Skeletal muscle satellite cell (primary cell): ENCODE measurements around the gene SMIM44. TPM values are rescaled to one million over a fixed set of nuclear protein-coding genes. Genes with fewer than 3 reads are reported as not detected.
A peak's percentile ranks its signal among the peaks of the same experiment; 100 is the strongest.

Experiments
- H3K27me3 ChIP-seq: 2 replicates; pipeline ENCODE4 v1.7.0; 2013; ENCODE audit warnings: low read length; ENCODE audit not compliant: control insufficient read depth, insufficient read depth
- H3K36me3 ChIP-seq: 2 replicates; pipeline ENCODE4 v1.7.0; 2013; ENCODE audit warnings: mild to moderate bottlenecking, control low read depth, low read length; ENCODE audit not compliant: insufficient read depth
- H3K4me1 ChIP-seq: 2 replicates; pipeline ENCODE4 v1.7.0; 2013; ENCODE audit warnings: low read length; ENCODE audit not compliant: control insufficient read depth, insufficient read depth
- H3K4me2 ChIP-seq: 2 replicates; pipeline ENCODE4 v1.7.0; 2013; ENCODE audit warnings: mild to moderate bottlenecking, low read length
- H3K4me3 ChIP-seq: 2 replicates; pipeline ENCODE4 v1.7.0; 2013; ENCODE audit warnings: low read length
- H3K9ac ChIP-seq: 2 replicates; pipeline ENCODE4 v1.7.0; 2013; ENCODE audit warnings: mild to moderate bottlenecking, low read depth, low read length, moderate library complexity
- H3K9me3 ChIP-seq: replicated peaks from 2 replicates; pipeline ENCODE4 v1.7.0; 2013; ENCODE audit warnings: mild to moderate bottlenecking, control low read depth, low read length
- small RNA-seq: library from RNA; depleted of rRNA; stranded (forward); fragments of <200 nt; gene quantifications from one replicate; pipeline ENCODE3, GENCODE V24; 2012

SMIM44 gene

DNA sequence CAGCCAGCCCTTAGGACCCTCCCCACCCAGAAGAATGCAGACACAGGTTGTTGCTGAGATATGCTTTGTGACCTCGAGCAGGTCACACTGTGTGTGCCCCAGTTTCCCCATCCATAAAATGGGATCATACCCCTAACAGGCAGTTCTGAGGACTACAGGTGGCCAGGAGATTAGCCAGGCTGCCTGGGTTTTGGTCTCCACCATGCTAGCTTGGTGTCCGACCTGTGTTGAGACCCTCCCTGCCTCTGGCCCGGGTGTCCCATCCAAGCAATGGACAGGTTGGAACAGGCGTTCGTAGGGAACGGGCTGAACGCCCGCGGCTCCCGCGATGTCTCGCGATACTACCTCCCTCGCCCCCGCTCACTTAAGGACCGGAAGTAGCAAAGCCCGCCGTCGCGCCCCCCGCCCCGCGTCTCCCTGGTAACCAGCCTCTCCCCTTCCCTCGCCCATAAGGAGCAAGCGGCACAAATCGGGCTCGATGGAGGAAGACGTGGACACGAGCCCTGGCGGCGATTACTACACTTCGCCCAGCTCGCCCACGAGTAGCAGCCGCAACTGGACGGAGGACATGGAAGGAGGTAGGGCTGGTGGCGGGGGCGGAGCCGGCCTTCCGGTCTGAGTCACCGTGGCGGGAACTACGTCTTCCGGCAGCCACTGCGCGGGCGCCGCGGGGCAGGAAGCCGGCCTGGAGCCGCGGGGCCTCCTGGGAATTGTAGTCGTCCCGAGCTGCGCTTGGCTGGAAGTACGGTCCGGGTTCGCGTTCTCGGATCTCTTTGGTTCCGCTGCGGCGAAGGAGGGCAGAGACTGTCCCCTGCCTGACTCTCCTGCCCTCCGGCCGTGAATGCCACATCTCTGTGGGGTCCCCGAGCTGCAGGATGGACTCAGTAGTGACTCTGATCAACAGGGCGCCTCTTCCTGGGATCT lies 48.3 kb downstream of the SMIM44 start:
- Histone ChIP-seq H3K36me3 (peaks cover 55% of the 10 kb centered on the region), H3K9me3 (no peaks in the 10 kb centered on the region), H3K4me2 (peak overlapping the region; percentile 72), H3K4me1 (peaks cover 18% of the 10 kb centered on the region), H3K9ac (peak overlapping the region; percentile 82), H3K4me3 (peak overlapping the region; percentile 66), H3K27me3 (no peaks in the 10 kb centered on the region)

GRCh38 chr19:3433805-3434540 lies 49.3 kb downstream of the SMIM44 start:
- Histone ChIP-seq H3K4me3 (no peak overlapping the region), H3K4me1 (peaks cover 26% of the 10 kb centered on the region), H3K4me2 (peak overlapping the region; percentile 72), H3K9me3 (no peaks in the 10 kb centered on the region), H3K36me3 (peaks cover 53% of the 10 kb centered on the region), H3K9ac (no peak overlapping the region), H3K27me3 (no peaks in the 10 kb centered on the region)

DNA sequence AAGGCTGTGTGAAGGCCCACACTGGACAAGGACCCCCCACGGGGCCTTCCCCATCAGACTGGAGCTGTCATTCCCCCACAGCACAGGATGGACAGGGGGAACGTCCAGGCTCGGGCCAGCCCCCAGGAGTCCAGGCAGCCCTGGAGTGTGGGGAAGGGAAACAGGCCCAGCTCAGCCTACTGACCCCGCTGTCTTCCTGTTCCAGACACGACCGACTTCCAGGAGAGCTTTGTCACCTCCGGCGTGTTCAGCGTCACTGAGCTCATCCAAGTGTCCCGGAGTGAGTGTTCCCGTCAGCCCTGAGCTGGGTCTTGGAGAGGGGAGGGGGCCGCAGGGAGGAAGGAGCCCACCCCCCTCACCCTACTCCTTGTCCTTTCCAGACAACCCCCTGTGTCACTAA lies 49.9 kb downstream of the SMIM44 start:
- H3K9ac ChIP-seq = no peak overlapping the region
- no peaks in the 10 kb centered on the region for H3K9me3 ChIP-seq
- H3K27me3 ChIP-seq = no peaks in the 10 kb centered on the region
- H3K4me3 ChIP-seq = no peak overlapping the region
- H3K36me3 ChIP-seq = peaks cover 48% of the 10 kb centered on the region
- peaks cover 32% of the 10 kb centered on the region for H3K4me1 ChIP-seq
- H3K4me2 ChIP-seq = no peak overlapping the region

Small RNA genes within 50 kb of the gene (small RNA-seq; reads per million reads assigned to genes)
- not detected for gene RF00212
